Thoracic aorta (tissue), 2 donors: ENCODE data around the gene LMCD1. TPM values are rescaled to one million over a fixed set of nuclear protein-coding genes. Genes with fewer than 3 reads are reported as not detected.

Source experiments
- ATAC-seq: fragments of 150-250 bp; one replicate; pipeline ENCODE4 v1.8.0; 2017; ENCODE audit warnings: low read depth; ENCODE audit not compliant: insufficient number of reproducible peaks, low FRiP score
- DNase-seq: peaks from one replicate; pipeline ENCODE4 v3.0.0-alpha.2; 2020; ENCODE audit warnings: low spot score
- H3K27ac ChIP-seq, 2 donors: fragments of 200-600 bp; sonication (generic); 1 replicate in 1 of 2; 2 replicates in 1 of 2; pipeline ENCODE4 v1.5.1; 2016; ENCODE audit warnings: mild to moderate bottlenecking in 2 of 2, moderate library complexity in 2 of 2
- H3K27me3 ChIP-seq: fragments of 200-600 bp; sonication (generic); replicated peaks from 2 replicates; pipeline ENCODE4 v1.6.0; 2016; ENCODE audit warnings: mild to moderate bottlenecking; ENCODE audit not compliant: insufficient read depth
- H3K36me3 ChIP-seq: fragments of 200-600 bp; sonication (generic); one replicate; pipeline ENCODE4 v1.5.1; 2016
- H3K4me1 ChIP-seq, 2 donors: fragments of 200-600 bp; sonication (generic); 1 replicate in 1 of 2; 2 replicates in 1 of 2; pipeline versions ENCODE4 v1.5.1 to v1.6.0; 2016; ENCODE audit warnings: low read depth in 2 of 2, mild to moderate bottlenecking in 1 of 2; ENCODE audit not compliant: control insufficient read depth in 1 of 2
- H3K4me3 ChIP-seq: fragments of 200-600 bp; sonication (generic); 2 replicates; pipeline ENCODE4 v1.5.1; 2016; ENCODE audit warnings: mild to moderate bottlenecking
- H3K9me3 ChIP-seq: fragments of 200-600 bp; sonication (generic); 2 replicates; pipeline ENCODE4 v1.5.1; 2016
- total RNA-seq, 2 donors: library from RNA; depleted of rRNA; stranded (reverse); fragments of >200 nt; gene quantifications; one replicate each; pipeline versions ENCODE4 v1.1.0 to v1.2.3, GENCODE V29; 2016
- TF ChIP-seq, protein P1 (sequence below): fragments of 200-600 bp; sonication (generic); IDR thresholded peaks from one replicate; pipeline ENCODE4 v1.5.1; 2019; ENCODE audit warnings: antibody characterized with exemption

The LMCD1 gene
- total RNA-seq, 2 donors from 2014 or later: 813 to 852 TPM

DNA sequence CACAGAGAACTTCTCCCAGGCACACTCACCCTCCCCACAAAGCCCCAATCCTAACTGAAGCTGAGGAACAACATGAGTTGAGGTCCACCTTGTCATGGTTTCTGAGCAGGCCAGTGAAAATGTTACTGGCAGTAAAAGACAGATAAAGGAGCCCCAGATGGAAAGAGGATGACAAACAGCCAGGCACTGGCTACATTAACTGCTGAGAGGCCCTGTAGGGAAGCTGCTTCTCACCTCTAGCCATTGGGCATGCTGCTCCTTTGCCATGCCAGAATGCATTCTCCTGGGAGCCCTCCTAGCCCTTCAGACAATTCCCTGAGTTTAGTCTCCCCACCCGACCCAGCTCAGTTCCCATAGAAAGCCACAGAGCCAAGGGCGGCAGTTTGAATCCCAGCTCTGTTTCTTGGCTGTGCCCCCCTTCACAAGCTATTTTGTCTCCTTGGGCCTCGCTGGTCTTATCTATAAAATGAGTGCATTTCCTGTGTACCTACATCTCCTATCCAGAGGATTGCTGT lies 60.5 kb downstream of the LMCD1 start:
- DNase-seq: no peak
- no peak overlapping the region for H3K4me3 ChIP-seq
- H3K4me1 ChIP-seq: peaks cover 31 to 63% of the 10 kb centered on the region in 2 donors
- TF ChIP-seq, protein P1, sequence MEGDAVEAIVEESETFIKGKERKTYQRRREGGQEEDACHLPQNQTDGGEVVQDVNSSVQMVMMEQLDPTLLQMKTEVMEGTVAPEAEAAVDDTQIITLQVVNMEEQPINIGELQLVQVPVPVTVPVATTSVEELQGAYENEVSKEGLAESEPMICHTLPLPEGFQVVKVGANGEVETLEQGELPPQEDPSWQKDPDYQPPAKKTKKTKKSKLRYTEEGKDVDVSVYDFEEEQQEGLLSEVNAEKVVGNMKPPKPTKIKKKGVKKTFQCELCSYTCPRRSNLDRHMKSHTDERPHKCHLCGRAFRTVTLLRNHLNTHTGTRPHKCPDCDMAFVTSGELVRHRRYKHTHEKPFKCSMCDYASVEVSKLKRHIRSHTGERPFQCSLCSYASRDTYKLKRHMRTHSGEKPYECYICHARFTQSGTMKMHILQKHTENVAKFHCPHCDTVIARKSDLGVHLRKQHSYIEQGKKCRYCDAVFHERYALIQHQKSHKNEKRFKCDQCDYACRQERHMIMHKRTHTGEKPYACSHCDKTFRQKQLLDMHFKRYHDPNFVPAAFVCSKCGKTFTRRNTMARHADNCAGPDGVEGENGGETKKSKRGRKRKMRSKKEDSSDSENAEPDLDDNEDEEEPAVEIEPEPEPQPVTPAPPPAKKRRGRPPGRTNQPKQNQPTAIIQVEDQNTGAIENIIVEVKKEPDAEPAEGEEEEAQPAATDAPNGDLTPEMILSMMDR: no peak
- peak; percentile 11 for ATAC-seq
- peak overlapping the region; percentile 81 to 89 for H3K27ac ChIP-seq
- H3K9me3 ChIP-seq: no peaks in the 10 kb centered on the region
- H3K27me3 ChIP-seq: no peaks in the 10 kb centered on the region
- H3K36me3 ChIP-seq: peaks cover 44% of the 10 kb centered on the region

DNA sequence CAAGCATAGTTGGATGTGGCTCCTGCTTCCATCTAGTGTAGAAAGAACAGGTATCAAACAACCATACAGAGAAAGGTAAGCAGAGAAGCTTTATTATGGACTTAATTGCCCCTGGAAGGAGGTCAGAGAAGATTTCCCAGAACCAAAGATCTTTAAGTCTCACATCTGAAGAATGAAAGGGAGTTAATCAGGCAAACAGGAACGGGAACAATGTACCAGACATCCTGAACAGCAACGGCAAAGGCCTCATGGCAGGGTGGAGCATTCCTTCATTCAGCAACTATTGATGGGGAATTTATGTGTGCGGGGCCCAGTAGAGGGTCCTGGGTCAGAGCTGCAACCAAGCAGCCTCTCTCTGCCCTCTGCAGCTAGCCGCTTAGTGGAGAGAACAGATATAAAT lies 61.5 kb downstream of the LMCD1 start:
- Histone ChIP-seq H3K36me3 (peaks cover 43% of the 10 kb centered on the region), H3K4me1 (peaks cover 30 to 62% of the 10 kb centered on the region in 2 donors), H3K27me3 (no peaks in the 10 kb centered on the region), H3K27ac (peak overlapping the region; percentile 81 to 89), H3K4me3 (no peak overlapping the region), H3K9me3 (no peaks in the 10 kb centered on the region)
- DNase-seq (no peak), ATAC-seq (no peak)
- TF ChIP-seq, protein P1: no peak

DNA sequence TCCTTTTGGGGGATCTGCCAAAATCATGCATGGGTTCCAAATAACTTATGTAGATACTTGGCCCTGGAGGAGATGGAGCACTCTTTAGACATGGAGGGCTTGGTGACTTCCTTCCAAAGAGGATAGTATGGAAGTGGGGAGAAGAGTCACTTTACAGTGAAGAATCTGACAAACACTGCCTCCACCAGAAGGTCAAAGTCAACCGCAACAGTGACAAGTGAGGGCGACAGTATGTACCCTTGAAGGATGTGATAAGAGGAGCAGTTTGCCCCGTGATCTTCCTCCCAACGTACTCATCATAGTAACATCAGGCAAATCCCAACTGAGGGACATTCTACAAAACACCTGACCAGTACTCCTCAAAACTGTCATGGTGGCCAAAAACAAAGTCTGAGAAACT lies 62.0 kb downstream of the LMCD1 start:
- DNase-seq (no peak), ATAC-seq (no peak)
- Histone ChIP-seq H3K9me3 (no peaks in the 10 kb centered on the region), H3K27ac (peak overlapping the region in 1 of 2 donors; percentile 89), H3K4me1 (peaks cover 26 to 61% of the 10 kb centered on the region in 2 donors), H3K36me3 (peaks cover 43% of the 10 kb centered on the region), H3K27me3 (no peaks in the 10 kb centered on the region), H3K4me3 (no peak overlapping the region)
- TF ChIP-seq, protein P1: no peak

DNA sequence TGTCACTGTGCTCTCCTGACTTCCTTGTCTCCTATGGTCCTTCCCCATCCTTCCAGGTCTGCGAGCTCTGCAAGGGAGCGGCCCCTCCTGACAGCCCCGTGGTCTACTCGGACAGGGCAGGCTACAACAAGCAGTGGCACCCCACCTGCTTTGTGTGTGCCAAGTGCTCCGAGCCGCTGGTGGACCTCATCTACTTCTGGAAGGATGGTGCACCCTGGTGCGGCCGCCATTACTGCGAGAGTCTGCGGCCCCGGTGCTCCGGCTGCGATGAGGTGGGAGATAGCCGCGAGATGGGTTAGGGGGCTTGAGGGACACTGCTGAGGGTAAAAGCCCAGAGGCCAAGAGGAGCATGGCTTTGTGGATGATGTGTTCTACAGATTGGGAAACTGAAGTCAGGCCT lies 63.8 kb downstream of the LMCD1 start:
- Histone ChIP-seq H3K9me3 (no peaks in the 10 kb centered on the region), H3K27ac (peak overlapping the region in 1 of 2 donors; percentile 21), H3K36me3 (peaks cover 50% of the 10 kb centered on the region), H3K4me1 (peaks cover 9 to 53% of the 10 kb centered on the region in 2 donors), H3K27me3 (no peaks in the 10 kb centered on the region), H3K4me3 (no peak overlapping the region)
- TF ChIP-seq, protein P1: no peak
- ATAC-seq (no peak), DNase-seq (no peak)

DNA sequence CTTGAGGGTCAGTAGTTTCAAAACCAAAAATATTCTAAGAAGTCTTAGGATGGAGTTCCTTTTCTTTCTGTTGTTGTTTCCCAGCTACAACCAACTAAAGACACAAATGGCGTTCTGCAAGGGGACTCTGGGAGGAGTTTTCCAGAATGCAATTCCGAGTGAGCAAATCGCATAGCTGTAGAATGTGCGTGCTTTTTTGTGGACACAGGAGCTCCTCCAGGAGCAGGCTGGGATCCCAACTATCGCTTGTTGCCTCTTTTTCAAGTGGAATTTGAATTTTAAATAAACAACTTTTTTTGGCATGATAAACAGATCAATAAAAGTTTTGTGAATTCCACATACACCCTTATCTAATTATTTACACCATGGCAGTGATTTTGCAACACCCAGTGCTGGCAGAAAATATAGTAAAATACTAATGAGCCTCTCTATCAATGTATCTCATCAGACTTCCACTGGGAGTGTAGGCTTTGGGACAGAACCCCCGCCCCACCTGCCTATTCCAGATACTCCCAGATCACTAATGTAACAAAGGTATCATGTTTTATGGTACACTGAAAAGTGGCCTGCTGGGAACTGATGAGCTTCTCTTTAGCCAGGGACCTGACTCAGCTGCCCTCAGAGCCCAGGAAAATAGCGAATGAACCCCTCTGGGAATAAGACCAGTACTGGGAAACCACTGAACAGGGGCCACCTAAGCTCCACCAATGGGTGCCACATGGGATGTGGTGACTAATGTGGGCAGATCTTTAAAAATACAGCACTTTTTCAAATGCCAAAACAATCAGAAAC lies 66.4 kb downstream of the LMCD1 start:
- peaks cover 4 to 55% of the 10 kb centered on the region in 2 donors for H3K4me1 ChIP-seq
- H3K36me3 ChIP-seq: peaks cover 58% of the 10 kb centered on the region
- H3K9me3 ChIP-seq: no peaks in the 10 kb centered on the region
- H3K4me3 ChIP-seq: no peak overlapping the region
- ATAC-seq (no peak), DNase-seq (no peak)
- H3K27ac ChIP-seq: peak overlapping the region; percentile 62 to 66
- H3K27me3 ChIP-seq: no peaks in the 10 kb centered on the region
- TF ChIP-seq, protein P1: no peak
